Measurements from ENCODE around the gene SSTR4. TPM values are rescaled to one million over a fixed set of nuclear protein-coding genes. Genes with fewer than 3 reads are reported as not detected.

SSTR4 gene
- total RNA-seq, 1 donor from 2014 or later: not detected

GRCh38 chr20:23071996-23072395, 36.9 kb downstream of the SSTR4 start:
- Histone ChIP-seq H3K4me3 (ENCODE audit: low read length in 3 of 3) (no peak overlapping the region), H3K36me3 (ENCODE audit: control insufficient read depth in 3 of 3, insufficient read depth in 3 of 3, low read length in 3 of 3) (peaks cover 0 to 3% (median 0%) of the 10 kb centered on the region in 3 donors), H3K4me1 (ENCODE audit: control insufficient read depth in 3 of 3, insufficient read depth in 3 of 3, low read length in 3 of 3) (no peaks in the 10 kb centered on the region), H3K27ac (ENCODE audit: low read depth, low read length) (no peak overlapping the region), H3K9ac (ENCODE audit: low read depth in 1 of 3, low read length in 3 of 3) (no peak overlapping the region), H3K27me3 (ENCODE audit: control insufficient read depth in 3 of 3, insufficient read depth in 3 of 3, low read length in 3 of 3) (no peaks in the 10 kb centered on the region), H3K9me3 (ENCODE audit: control insufficient read depth in 3 of 3, low read length in 3 of 3) (no peaks in the 10 kb centered on the region)

- H3K27ac ChIP-seq (ENCODE audit: low read depth, low read length): no peak overlapping the region
- H3K9me3 ChIP-seq (ENCODE audit: control insufficient read depth in 3 of 3, low read length in 3 of 3): no peaks in the 10 kb centered on the region
- peaks cover 0 to 3% (median 0%) of the 10 kb centered on the region in 3 donors for H3K36me3 ChIP-seq (ENCODE audit: control insufficient read depth in 3 of 3, insufficient read depth in 3 of 3, low read length in 3 of 3)
- no peak overlapping the region for H3K4me3 ChIP-seq (ENCODE audit: low read length in 3 of 3)
- H3K27me3 ChIP-seq (ENCODE audit: control insufficient read depth in 3 of 3, insufficient read depth in 3 of 3, low read length in 3 of 3): no peaks in the 10 kb centered on the region
- no peaks in the 10 kb centered on the region for H3K4me1 ChIP-seq (ENCODE audit: control insufficient read depth in 3 of 3, insufficient read depth in 3 of 3, low read length in 3 of 3)
- no peak overlapping the region for H3K9ac ChIP-seq (ENCODE audit: low read depth in 1 of 3, low read length in 3 of 3)
These were observed 37.9 kb downstream of the SSTR4 start for GRCh38 chr20:23072892-23073586.

- no peaks in the 10 kb centered on the region for H3K9me3 ChIP-seq (ENCODE audit: control insufficient read depth in 3 of 3, low read length in 3 of 3)
These were observed 38.9 kb downstream of the SSTR4 start for GRCh38 chr20:23074052-23074451.

GRCh38 chr20:23077277-23077676, 42.2 kb downstream of the SSTR4 start:
- no peaks in the 10 kb centered on the region for H3K9me3 ChIP-seq (ENCODE audit: control insufficient read depth in 3 of 3, low read length in 3 of 3)
- H3K9ac ChIP-seq (ENCODE audit: low read depth in 1 of 3, low read length in 3 of 3): no peak overlapping the region

More at GRCh38 chr20:23074052-23074451, 38.9 kb downstream of the SSTR4 start:
- Histone ChIP-seq H3K9ac (ENCODE audit: low read depth in 1 of 3, low read length in 3 of 3) (no peak overlapping the region), H3K27ac (ENCODE audit: low read depth, low read length) (no peak overlapping the region), H3K27me3 (ENCODE audit: control insufficient read depth in 3 of 3, insufficient read depth in 3 of 3, low read length in 3 of 3) (no peaks in the 10 kb centered on the region), H3K4me3 (ENCODE audit: low read length in 3 of 3) (no peak overlapping the region), H3K36me3 (ENCODE audit: control insufficient read depth in 3 of 3, insufficient read depth in 3 of 3, low read length in 3 of 3) (peaks cover 0 to 3% (median 0%) of the 10 kb centered on the region in 3 donors), H3K4me1 (ENCODE audit: control insufficient read depth in 3 of 3, insufficient read depth in 3 of 3, low read length in 3 of 3) (peaks cover 0 to 7% (median 0%) of the 10 kb centered on the region in 3 donors)

GRCh38 chr20:23078351-23079015, 43.4 kb downstream of the SSTR4 start:
- peaks cover 0 to 12% (median 10%) of the 10 kb centered on the region in 3 donors for H3K4me1 ChIP-seq (ENCODE audit: control insufficient read depth in 3 of 3, insufficient read depth in 3 of 3, low read length in 3 of 3)
- no peaks in the 10 kb centered on the region for H3K27me3 ChIP-seq (ENCODE audit: control insufficient read depth in 3 of 3, insufficient read depth in 3 of 3, low read length in 3 of 3)
- H3K36me3 ChIP-seq (ENCODE audit: control insufficient read depth in 3 of 3, insufficient read depth in 3 of 3, low read length in 3 of 3): peaks cover 0 to 7% (median 0%) of the 10 kb centered on the region in 3 donors
- H3K9me3 ChIP-seq (ENCODE audit: control insufficient read depth in 3 of 3, low read length in 3 of 3): no peaks in the 10 kb centered on the region
- H3K4me3 ChIP-seq (ENCODE audit: low read length in 3 of 3): no peak overlapping the region
- no peak overlapping the region for H3K27ac ChIP-seq (ENCODE audit: low read depth, low read length)
- no peak overlapping the region for H3K9ac ChIP-seq (ENCODE audit: low read depth in 1 of 3, low read length in 3 of 3)

More at GRCh38 chr20:23077277-23077676, 42.2 kb downstream of the SSTR4 start:
- Histone ChIP-seq H3K27me3 (ENCODE audit: control insufficient read depth in 3 of 3, insufficient read depth in 3 of 3, low read length in 3 of 3) (no peaks in the 10 kb centered on the region), H3K27ac (ENCODE audit: low read depth, low read length) (no peak overlapping the region), H3K4me1 (ENCODE audit: control insufficient read depth in 3 of 3, insufficient read depth in 3 of 3, low read length in 3 of 3) (peaks cover 0 to 12% (median 10%) of the 10 kb centered on the region in 3 donors), H3K36me3 (ENCODE audit: control insufficient read depth in 3 of 3, insufficient read depth in 3 of 3, low read length in 3 of 3) (peaks cover 0 to 7% (median 0%) of the 10 kb centered on the region in 3 donors), H3K4me3 (ENCODE audit: low read length in 3 of 3) (no peak overlapping the region)

GRCh38 chr20:23079016-23079351, 43.9 kb downstream of the SSTR4 start:
- no peaks in the 10 kb centered on the region for H3K27me3 ChIP-seq (ENCODE audit: control insufficient read depth in 3 of 3, insufficient read depth in 3 of 3, low read length in 3 of 3)
- no peak overlapping the region for H3K4me3 ChIP-seq (ENCODE audit: low read length in 3 of 3)
- no peak overlapping the region for H3K27ac ChIP-seq (ENCODE audit: low read depth, low read length)
- H3K9ac ChIP-seq (ENCODE audit: low read depth in 1 of 3, low read length in 3 of 3): no peak overlapping the region
- peaks cover 0 to 7% (median 0%) of the 10 kb centered on the region in 3 donors for H3K36me3 ChIP-seq (ENCODE audit: control insufficient read depth in 3 of 3, insufficient read depth in 3 of 3, low read length in 3 of 3)
- peaks cover 0 to 12% (median 10%) of the 10 kb centered on the region in 3 donors for H3K4me1 ChIP-seq (ENCODE audit: control insufficient read depth in 3 of 3, insufficient read depth in 3 of 3, low read length in 3 of 3)
- no peaks in the 10 kb centered on the region for H3K9me3 ChIP-seq (ENCODE audit: control insufficient read depth in 3 of 3, low read length in 3 of 3)

GRCh38 chr20:23079926-23080325, 44.8 kb downstream of the SSTR4 start:
- H3K36me3 ChIP-seq (ENCODE audit: control insufficient read depth in 3 of 3, insufficient read depth in 3 of 3, low read length in 3 of 3): peaks cover 0 to 4% (median 0%) of the 10 kb centered on the region in 3 donors
- no peaks in the 10 kb centered on the region for H3K27me3 ChIP-seq (ENCODE audit: control insufficient read depth in 3 of 3, insufficient read depth in 3 of 3, low read length in 3 of 3)
- no peak overlapping the region for H3K27ac ChIP-seq (ENCODE audit: low read depth, low read length)
- H3K9ac ChIP-seq (ENCODE audit: low read depth in 1 of 3, low read length in 3 of 3): peak overlapping the region in 1 of 3 donors; percentile 8
- peaks cover 0 to 12% (median 10%) of the 10 kb centered on the region in 3 donors for H3K4me1 ChIP-seq (ENCODE audit: control insufficient read depth in 3 of 3, insufficient read depth in 3 of 3, low read length in 3 of 3)
- no peaks in the 10 kb centered on the region for H3K9me3 ChIP-seq (ENCODE audit: control insufficient read depth in 3 of 3, low read length in 3 of 3)
- no peak overlapping the region for H3K4me3 ChIP-seq (ENCODE audit: low read length in 3 of 3)

- Histone ChIP-seq H3K9ac (ENCODE audit: low read depth in 1 of 3, low read length in 3 of 3) (no peak overlapping the region), H3K36me3 (ENCODE audit: control insufficient read depth in 3 of 3, insufficient read depth in 3 of 3, low read length in 3 of 3) (peaks cover 0 to 4% (median 0%) of the 10 kb centered on the region in 3 donors), H3K27me3 (ENCODE audit: control insufficient read depth in 3 of 3, insufficient read depth in 3 of 3, low read length in 3 of 3) (no peaks in the 10 kb centered on the region), H3K27ac (ENCODE audit: low read depth, low read length) (no peak overlapping the region), H3K4me3 (ENCODE audit: low read length in 3 of 3) (peak overlapping the region in 1 of 3 donors; percentile 14), H3K9me3 (ENCODE audit: control insufficient read depth in 3 of 3, low read length in 3 of 3) (no peaks in the 10 kb centered on the region), H3K4me1 (ENCODE audit: control insufficient read depth in 3 of 3, insufficient read depth in 3 of 3, low read length in 3 of 3) (peaks cover 0 to 15% (median 10%) of the 10 kb centered on the region in 3 donors)
These were observed 45.4 kb downstream of the SSTR4 start for GRCh38 chr20:23080521-23080920.

- H3K9ac ChIP-seq (ENCODE audit: low read depth in 1 of 3, low read length in 3 of 3): no peak overlapping the region
- peak overlapping the region; percentile 62 for H3K27ac ChIP-seq (ENCODE audit: low read depth, low read length)
- no peaks in the 10 kb centered on the region for H3K27me3 ChIP-seq (ENCODE audit: control insufficient read depth in 3 of 3, insufficient read depth in 3 of 3, low read length in 3 of 3)
- peak overlapping the region in 2 of 3 donors; percentile 42 to 54 for H3K4me3 ChIP-seq (ENCODE audit: low read length in 3 of 3)
- H3K9me3 ChIP-seq (ENCODE audit: control insufficient read depth in 3 of 3, low read length in 3 of 3): no peaks in the 10 kb centered on the region
- H3K4me1 ChIP-seq (ENCODE audit: control insufficient read depth in 3 of 3, insufficient read depth in 3 of 3, low read length in 3 of 3): peaks cover 0 to 15% (median 11%) of the 10 kb centered on the region in 3 donors
- peaks cover 0 to 4% (median 0%) of the 10 kb centered on the region in 3 donors for H3K36me3 ChIP-seq (ENCODE audit: control insufficient read depth in 3 of 3, insufficient read depth in 3 of 3, low read length in 3 of 3)
These were observed 46.2 kb downstream of the SSTR4 start for GRCh38 chr20:23081263-23081819.

Data from skeletal muscle tissue (tissue), 4 donors.